Astrocyte (in vitro differentiated cells and primary cell): ENCODE results near the gene SH3BP4. TPM values are rescaled to one million over a fixed set of nuclear protein-coding genes. Genes with fewer than 3 reads are reported as not detected.
A peak's percentile ranks its signal among the peaks of the same experiment; 100 is the strongest.

Experiments
- DNase-seq: peaks from one replicate; pipeline ENCODE4 v3.0.0-alpha.2; 2010; ENCODE audit warnings: low read depth
- FAIRE-seq: peaks from 2 replicates; lab custom pipeline; 2011; peaks lifted over from hg19 to GRCh38; lab: Jason Lieb, UNC
- H2AFZ ChIP-seq: 2 replicates; pipeline ENCODE4 v1.6.0; 2012; ENCODE audit warnings: low read depth, low read length, inconsistent platforms
- H3K27ac ChIP-seq: 2 replicates; pipeline ENCODE4 v1.5.1; 2011; ENCODE audit warnings: low read depth, low read length, inconsistent platforms
- H3K27me3 ChIP-seq: 2 replicates; pipeline ENCODE4 v1.6.0; 2011; ENCODE audit warnings: low read length, inconsistent platforms; ENCODE audit not compliant: insufficient read depth
- H3K36me3 ChIP-seq: 2 replicates; pipeline ENCODE4 v1.5.1; 2011; ENCODE audit warnings: low read length, inconsistent platforms; ENCODE audit not compliant: insufficient read depth
- H3K4me1 ChIP-seq: 2 replicates; pipeline ENCODE4 v1.5.1; 2011; ENCODE audit warnings: low read length, inconsistent platforms; ENCODE audit not compliant: insufficient read depth
- H3K4me2 ChIP-seq: 2 replicates; pipeline ENCODE4 v1.6.0; 2012; ENCODE audit warnings: low read length, inconsistent platforms
- H3K4me3 ChIP-seq: 2 replicates; pipeline ENCODE4 v1.5.1; 2011; ENCODE audit warnings: low read depth, mild to moderate bottlenecking, low read length, inconsistent platforms; ENCODE audit not compliant: insufficient read depth
- H3K79me2 ChIP-seq: 2 replicates; pipeline ENCODE4 v1.6.0; 2012; ENCODE audit warnings: mild to moderate bottlenecking, low read length, inconsistent platforms; ENCODE audit not compliant: insufficient read depth
- H3K9ac ChIP-seq: 2 replicates; pipeline ENCODE4 v1.6.0; 2012; ENCODE audit warnings: mild to moderate bottlenecking, low read length, inconsistent platforms
- H3K9me3 ChIP-seq: 2 replicates; pipeline ENCODE4 v1.5.1; 2012; ENCODE audit warnings: low read depth, mild to moderate bottlenecking, low read length, inconsistent platforms; ENCODE audit not compliant: insufficient read depth
- H4K20me1 ChIP-seq: 2 replicates; pipeline ENCODE4 v1.6.0; 2012; ENCODE audit warnings: low read length, inconsistent platforms; ENCODE audit not compliant: insufficient read depth
- H3K27ac Mint-ChIP-seq: one replicate; pipeline ENCODE4 v1.8.0; 2021; ENCODE audit warnings: mild to moderate bottlenecking, mixed read lengths; ENCODE audit not compliant: unreplicated experiment
- H3K27me3 Mint-ChIP-seq: one replicate; pipeline ENCODE4 v1.8.0; 2021; ENCODE audit warnings: low read depth, mixed read lengths; ENCODE audit not compliant: unreplicated experiment
- H3K36me3 Mint-ChIP-seq: one replicate; pipeline ENCODE4 v1.8.0; 2021; ENCODE audit warnings: low read depth, mixed read lengths; ENCODE audit not compliant: unreplicated experiment
- H3K4me1 Mint-ChIP-seq: one replicate; pipeline ENCODE4 v1.8.0; 2021; ENCODE audit warnings: low read depth, mixed read lengths; ENCODE audit not compliant: unreplicated experiment
- H3K4me3 Mint-ChIP-seq: one replicate; pipeline ENCODE4 v1.8.0; 2021; ENCODE audit warnings: mild to moderate bottlenecking, moderate library complexity, mixed read lengths; ENCODE audit not compliant: unreplicated experiment
- H3K9me3 Mint-ChIP-seq: one replicate; pipeline ENCODE4 v1.8.0; 2021; ENCODE audit warnings: mild to moderate bottlenecking, mixed read lengths; ENCODE audit not compliant: unreplicated experiment
- CTCF ChIP-seq: IDR thresholded peaks from 2 replicates; pipeline ENCODE4 v1.5.1; 2011; ENCODE audit warnings: low read depth, mild to moderate bottlenecking, inconsistent platforms, low read length, moderate library complexity; ENCODE audit not compliant: insufficient read depth
- EZH2 ChIP-seq: IDR thresholded peaks from 2 replicates; pipeline ENCODE4 v1.6.1; 2012; ENCODE audit warnings: mild to moderate bottlenecking, low read length, inconsistent platforms; ENCODE audit not compliant: insufficient read depth
- total RNA-seq: library from RNA; stranded (reverse); gene quantifications from 2 replicates; pipeline ENCODE4 v1.2.1, GENCODE V29; 2021

The SH3BP4 gene
- total RNA-seq, 1 donor from 2014 or later = 127 TPM

GRCh38 chr2:234982096-234982834 is 30.4 kb downstream of the SH3BP4 start:
- H3K4me1 ChIP-seq = peaks cover 72% of the 10 kb centered on the region
- FAIRE-seq (no peak), DNase-seq (no peak)
- H3K27me3 Mint-ChIP-seq = no peaks in the 10 kb centered on the region
- H3K9me3 ChIP-seq = no peaks in the 10 kb centered on the region
- peaks cover 18% of the 10 kb centered on the region for H3K36me3 ChIP-seq
- peaks cover 3% of the 10 kb centered on the region for H3K9me3 Mint-ChIP-seq
- H3K4me2 ChIP-seq = peak overlapping the region; percentile 85
- H3K4me3 ChIP-seq = peak overlapping the region; percentile 36
- peaks cover 88% of the 10 kb centered on the region for H3K4me1 Mint-ChIP-seq
- peak overlapping the region; percentile 62 for H3K4me3 Mint-ChIP-seq
- no peak overlapping the region for H2AFZ ChIP-seq
- peak overlapping the region; percentile 90 for H3K27ac Mint-ChIP-seq
- peak overlapping the region; percentile 95 for H3K27ac ChIP-seq
- TF ChIP-seq CTCF (no peak), EZH2 (no peak)
- H4K20me1 ChIP-seq = peaks cover 89% of the 10 kb centered on the region
- H3K27me3 ChIP-seq = no peaks in the 10 kb centered on the region
- peaks cover 31% of the 10 kb centered on the region for H3K36me3 Mint-ChIP-seq
- peak overlapping the region; percentile 70 for H3K9ac ChIP-seq
- H3K79me2 ChIP-seq = peaks cover 93% of the 10 kb centered on the region

- Histone ChIP-seq H3K36me3 (peaks cover 18% of the 10 kb centered on the region), H3K4me1 (peaks cover 76% of the 10 kb centered on the region), H3K9ac (peak overlapping the region; percentile 70), H3K27me3 (no peaks in the 10 kb centered on the region), H3K4me2 (peak overlapping the region; percentile 17), H2AFZ (no peak overlapping the region), H4K20me1 (peaks cover 87% of the 10 kb centered on the region), H3K4me3 (no peak overlapping the region), H3K27ac (peak overlapping the region; percentile 95), H3K79me2 (peaks cover 93% of the 10 kb centered on the region), H3K9me3 (no peaks in the 10 kb centered on the region)
- Mint-ChIP-seq H3K9me3 (peaks cover 3% of the 10 kb centered on the region), H3K27me3 (no peaks in the 10 kb centered on the region), H3K4me3 (peak overlapping the region; percentile 47), H3K27ac (peak overlapping the region; percentile 90), H3K36me3 (peaks cover 31% of the 10 kb centered on the region), H3K4me1 (peaks cover 93% of the 10 kb centered on the region)
- TF ChIP-seq EZH2 (no peak), CTCF (no peak)
- no peak for DNase-seq
- no peak for FAIRE-seq
These were observed 31.4 kb downstream of the SH3BP4 start for GRCh38 chr2:234983011-234983726.
